ENCODE data around the gene SLIT1.

SLIT1 gene

GRCh38 chr10:96949039-96949683, 236.6 kb downstream of the SLIT1 start:
- no peak for DNase-seq

Data from kidney glomerular epithelial cell (primary cell).